Mononuclear cell (primary cell): Measurements from ENCODE around the gene PKN3. TPM values are rescaled to one million over a fixed set of nuclear protein-coding genes. Genes with fewer than 3 reads are reported as not detected.

ENCODE experiments used
- H3K27me3 ChIP-seq: 2 replicates; pipeline ENCODE4 v1.6.0; 2011; ENCODE audit warnings: low read length, control low read depth; ENCODE audit not compliant: insufficient read depth
- H3K4me1 ChIP-seq: 2 replicates; pipeline ENCODE4 v1.5.1; 2011; ENCODE audit warnings: mild to moderate bottlenecking, low read length, control low read depth; ENCODE audit not compliant: insufficient read depth
- H3K4me3 ChIP-seq: 2 replicates; pipeline ENCODE4 v1.5.1; 2011; ENCODE audit warnings: mild to moderate bottlenecking, low read length, moderate library complexity
- H3K9me3 ChIP-seq: 2 replicates; pipeline ENCODE4 v1.5.1; 2011; ENCODE audit warnings: low read depth, mild to moderate bottlenecking, control low read depth, low read length
- total RNA-seq: library from RNA; depleted of rRNA; stranded (reverse); fragments of >200 nt; gene quantifications from one replicate; pipeline ENCODE4 v1.2.3, GENCODE V29; 2012

The PKN3 gene
- total RNA-seq, 1 donor = 0.73 TPM

DNA sequence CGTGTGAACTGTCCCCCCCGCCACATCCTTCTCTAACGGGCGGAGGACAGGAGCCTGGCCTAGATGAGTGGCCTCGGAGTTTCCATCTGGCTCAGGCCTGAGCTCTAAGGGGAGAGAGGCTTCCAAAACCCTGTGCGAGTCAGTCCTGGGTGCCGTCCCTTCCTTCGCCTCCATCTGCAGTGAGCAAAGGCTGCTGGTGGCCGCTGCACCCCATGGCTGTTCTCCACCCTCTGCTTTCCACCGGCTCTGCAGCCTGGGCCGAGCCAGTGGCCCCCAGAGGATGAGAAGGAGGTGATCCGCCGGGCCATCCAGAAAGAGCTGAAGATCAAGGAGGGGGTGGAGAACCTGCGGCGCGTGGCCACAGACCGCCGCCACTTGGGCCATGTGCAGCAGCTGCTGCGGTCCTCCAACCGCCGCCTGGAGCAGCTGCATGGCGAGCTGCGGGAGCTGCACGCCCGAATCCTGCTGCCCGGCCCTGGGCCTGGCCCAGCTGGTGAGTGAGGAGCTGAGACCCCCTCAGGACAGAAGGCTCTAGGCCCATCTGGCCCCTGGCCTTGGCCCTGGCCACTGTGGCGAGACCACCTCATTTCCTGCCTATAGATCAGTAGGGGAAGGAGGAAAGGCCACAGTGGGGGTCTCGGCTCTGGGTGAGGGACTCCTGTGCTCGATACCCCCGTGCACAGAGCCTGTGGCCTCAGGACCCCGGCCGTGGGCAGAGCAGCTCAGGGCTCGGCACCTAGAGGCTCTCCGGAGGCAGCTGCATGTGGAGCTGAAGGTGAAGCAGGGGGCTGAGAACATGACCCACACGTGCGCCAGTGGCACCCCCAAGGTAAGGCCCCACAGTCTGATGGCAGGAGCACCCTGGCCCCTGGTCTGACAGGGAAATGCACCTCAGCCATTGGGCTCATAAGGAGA is 3.0 kb downstream of the PKN3 start:
- Histone ChIP-seq H3K9me3 (no peaks in the 10 kb centered on the region), H3K27me3 (no peaks in the 10 kb centered on the region), H3K4me3 (no peak overlapping the region), H3K4me1 (peaks cover 15% of the 10 kb centered on the region)

DNA sequence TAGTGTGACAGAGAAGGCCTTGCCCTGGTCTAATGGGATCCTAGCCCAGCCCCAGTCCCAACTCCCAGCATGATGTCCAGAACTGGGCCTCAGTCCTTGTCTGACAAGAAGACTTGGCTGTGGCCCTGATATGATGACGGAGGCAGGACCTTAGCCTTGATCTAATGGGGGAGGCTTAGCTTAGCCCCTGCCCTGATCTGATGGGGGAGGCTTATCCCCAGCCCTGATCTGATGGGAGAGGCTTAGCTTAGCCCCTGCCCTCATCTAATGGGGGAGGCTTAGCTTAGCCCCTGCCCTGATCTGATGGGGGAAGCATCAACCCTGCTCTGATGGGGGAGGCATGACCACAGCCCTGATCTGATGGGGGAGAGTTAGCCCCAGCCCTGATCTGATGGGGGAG is 3.7 kb downstream of the PKN3 start:
- H3K9me3 ChIP-seq = no peaks in the 10 kb centered on the region
- H3K4me3 ChIP-seq = no peak overlapping the region
- peaks cover 15% of the 10 kb centered on the region for H3K4me1 ChIP-seq
- H3K27me3 ChIP-seq = no peaks in the 10 kb centered on the region

DNA sequence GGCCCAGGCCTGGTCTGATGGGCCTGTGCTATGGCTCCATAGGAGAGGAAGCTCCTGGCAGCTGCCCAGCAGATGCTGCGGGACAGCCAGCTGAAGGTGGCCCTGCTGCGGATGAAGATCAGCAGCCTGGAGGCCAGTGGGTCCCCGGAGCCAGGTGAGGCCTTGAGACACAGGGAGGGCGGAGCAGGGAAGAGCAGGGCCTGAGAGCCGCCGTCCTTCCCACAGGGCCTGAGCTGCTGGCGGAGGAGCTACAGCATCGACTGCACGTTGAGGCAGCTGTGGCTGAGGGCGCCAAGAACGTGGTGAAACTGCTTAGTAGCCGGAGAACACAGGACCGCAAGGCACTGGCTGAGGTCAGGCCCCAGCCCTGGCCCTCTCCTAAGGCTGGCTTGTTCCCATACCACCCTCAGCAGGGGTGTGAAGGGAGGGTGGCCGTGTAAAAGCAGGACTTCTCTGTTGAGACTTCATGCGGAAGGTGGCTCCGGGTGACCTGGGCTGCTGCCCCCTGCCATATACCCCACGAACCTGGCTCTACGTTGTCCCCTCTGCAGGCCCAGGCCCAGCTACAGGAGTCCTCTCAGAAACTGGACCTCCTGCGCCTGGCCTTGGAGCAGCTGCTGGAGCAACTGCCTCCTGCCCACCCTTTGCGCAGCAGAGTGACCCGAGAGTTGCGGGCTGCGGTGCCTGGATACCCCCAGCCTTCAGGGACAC is 4.5 kb downstream of the PKN3 start:
- Histone ChIP-seq H3K4me1 (peaks cover 10% of the 10 kb centered on the region), H3K27me3 (no peaks in the 10 kb centered on the region), H3K9me3 (no peaks in the 10 kb centered on the region), H3K4me3 (no peak overlapping the region)

DNA sequence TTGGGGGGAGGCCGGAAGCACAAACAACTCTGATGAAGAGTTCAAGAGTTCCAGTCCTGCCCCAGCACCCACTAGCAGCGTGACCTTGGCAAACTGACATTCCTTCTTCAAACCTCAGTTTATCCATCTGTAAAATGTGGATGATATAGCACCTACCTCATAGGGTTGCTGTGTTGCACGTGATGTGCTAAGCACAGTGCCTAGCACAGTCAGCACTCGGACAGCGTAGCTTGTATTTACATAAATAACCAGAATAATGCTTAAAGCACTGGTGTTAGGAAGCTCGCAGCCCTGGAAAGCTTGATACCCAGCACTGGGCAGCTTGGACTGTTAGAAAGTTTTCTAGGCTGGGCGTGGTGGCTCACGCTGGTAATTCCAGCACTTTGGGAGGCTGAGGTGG is 5.1 kb downstream of the PKN3 start:
- H3K27me3 ChIP-seq = no peaks in the 10 kb centered on the region
- H3K4me1 ChIP-seq = peaks cover 5% of the 10 kb centered on the region
- no peak overlapping the region for H3K4me3 ChIP-seq
- no peaks in the 10 kb centered on the region for H3K9me3 ChIP-seq

DNA sequence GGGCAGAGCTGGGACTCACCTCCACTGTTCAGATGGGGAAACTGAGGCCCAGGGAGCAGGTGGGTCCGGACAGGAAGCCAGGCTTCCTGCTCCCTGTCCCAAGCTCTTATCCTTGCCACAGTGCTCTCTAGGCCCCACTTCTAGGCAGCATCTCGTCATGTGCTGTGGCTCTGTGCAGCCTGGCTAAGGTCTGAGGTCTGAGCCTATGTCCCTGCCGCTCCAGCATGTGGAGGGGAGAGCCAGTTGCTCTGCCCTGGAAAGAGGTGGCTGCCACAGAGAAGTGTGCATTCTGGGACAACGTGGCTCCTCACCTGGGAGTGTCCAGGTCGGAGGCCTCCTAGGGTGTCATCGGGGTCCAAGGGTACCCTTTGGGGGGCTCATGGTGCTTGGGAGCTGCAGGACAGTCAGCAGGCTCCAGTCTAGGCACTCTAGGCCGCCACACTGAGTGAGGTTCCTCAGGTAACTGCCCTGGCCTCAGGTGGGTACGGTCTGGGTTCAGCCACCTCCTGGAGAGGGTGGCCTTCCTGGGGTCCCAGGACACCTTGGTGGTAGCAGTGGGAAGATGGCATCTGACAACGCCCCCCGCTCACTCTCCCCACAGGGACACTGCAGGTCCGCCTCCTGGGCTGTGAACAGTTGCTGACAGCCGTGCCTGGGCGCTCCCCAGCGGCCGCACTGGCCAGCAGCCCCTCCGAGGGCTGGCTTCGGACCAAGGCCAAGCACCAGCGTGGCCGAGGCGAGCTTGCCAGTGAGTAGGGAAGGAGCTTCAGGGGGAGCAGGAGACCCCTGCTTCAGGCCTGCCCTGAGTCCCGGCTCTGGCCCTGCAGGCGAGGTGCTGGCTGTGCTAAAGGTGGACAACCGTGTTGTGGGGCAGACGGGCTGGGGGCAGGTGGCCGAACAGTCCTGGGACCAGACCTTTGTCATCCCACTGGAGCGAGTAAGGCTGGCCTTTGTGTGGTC is 10.4 kb downstream of the PKN3 start:
- Histone ChIP-seq H3K27me3 (no peaks in the 10 kb centered on the region), H3K4me1 (no peaks in the 10 kb centered on the region), H3K9me3 (no peaks in the 10 kb centered on the region), H3K4me3 (no peak overlapping the region)

DNA sequence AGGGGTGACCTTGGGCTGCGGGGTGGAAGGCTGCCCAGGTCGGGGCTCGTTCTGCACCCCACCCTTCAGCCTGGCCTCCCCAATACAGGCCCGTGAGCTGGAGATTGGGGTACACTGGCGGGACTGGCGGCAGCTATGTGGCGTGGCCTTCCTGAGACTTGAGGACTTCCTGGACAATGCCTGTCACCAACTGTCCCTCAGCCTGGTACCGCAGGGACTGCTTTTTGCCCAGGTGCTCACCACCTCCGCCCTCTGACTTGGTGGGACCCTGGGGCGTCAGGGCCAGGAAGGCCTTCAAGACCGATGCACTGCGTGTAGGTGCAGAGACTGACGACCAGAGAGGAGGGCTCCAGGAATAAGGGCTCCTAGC is 11.1 kb downstream of the PKN3 start:
- Histone ChIP-seq H3K27me3 (no peaks in the 10 kb centered on the region), H3K4me1 (no peaks in the 10 kb centered on the region), H3K4me3 (no peak overlapping the region), H3K9me3 (no peaks in the 10 kb centered on the region)

DNA sequence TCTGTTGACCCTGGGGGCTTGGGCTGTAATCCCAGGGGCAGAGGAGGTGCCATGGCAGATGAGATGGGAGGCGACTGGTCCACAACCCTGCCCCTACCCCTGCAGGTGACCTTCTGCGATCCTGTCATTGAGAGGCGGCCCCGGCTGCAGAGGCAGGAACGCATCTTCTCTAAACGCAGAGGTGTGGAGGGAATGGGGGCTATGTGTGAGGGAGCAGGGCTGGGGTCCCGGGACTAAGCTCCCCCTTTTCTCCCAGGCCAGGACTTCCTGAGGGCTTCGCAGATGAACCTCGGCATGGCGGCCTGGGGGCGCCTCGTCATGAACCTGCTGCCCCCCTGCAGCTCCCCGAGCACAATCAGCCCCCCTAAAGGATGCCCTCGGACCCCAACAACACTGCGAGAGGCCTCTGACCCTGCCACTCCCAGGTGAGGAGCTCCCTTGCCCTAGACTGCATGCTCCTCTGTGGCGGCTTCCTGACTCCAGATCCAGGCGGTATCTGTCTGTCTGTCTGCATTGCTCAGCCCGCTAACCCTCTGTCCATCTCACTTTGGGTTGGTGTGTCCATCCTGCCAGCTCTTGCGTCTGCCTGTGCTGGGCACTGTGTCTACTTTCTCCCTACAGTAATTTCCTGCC is 11.8 kb downstream of the PKN3 start:
- H3K4me1 ChIP-seq = no peaks in the 10 kb centered on the region
- H3K9me3 ChIP-seq = no peaks in the 10 kb centered on the region
- no peak overlapping the region for H3K4me3 ChIP-seq
- no peaks in the 10 kb centered on the region for H3K27me3 ChIP-seq

DNA sequence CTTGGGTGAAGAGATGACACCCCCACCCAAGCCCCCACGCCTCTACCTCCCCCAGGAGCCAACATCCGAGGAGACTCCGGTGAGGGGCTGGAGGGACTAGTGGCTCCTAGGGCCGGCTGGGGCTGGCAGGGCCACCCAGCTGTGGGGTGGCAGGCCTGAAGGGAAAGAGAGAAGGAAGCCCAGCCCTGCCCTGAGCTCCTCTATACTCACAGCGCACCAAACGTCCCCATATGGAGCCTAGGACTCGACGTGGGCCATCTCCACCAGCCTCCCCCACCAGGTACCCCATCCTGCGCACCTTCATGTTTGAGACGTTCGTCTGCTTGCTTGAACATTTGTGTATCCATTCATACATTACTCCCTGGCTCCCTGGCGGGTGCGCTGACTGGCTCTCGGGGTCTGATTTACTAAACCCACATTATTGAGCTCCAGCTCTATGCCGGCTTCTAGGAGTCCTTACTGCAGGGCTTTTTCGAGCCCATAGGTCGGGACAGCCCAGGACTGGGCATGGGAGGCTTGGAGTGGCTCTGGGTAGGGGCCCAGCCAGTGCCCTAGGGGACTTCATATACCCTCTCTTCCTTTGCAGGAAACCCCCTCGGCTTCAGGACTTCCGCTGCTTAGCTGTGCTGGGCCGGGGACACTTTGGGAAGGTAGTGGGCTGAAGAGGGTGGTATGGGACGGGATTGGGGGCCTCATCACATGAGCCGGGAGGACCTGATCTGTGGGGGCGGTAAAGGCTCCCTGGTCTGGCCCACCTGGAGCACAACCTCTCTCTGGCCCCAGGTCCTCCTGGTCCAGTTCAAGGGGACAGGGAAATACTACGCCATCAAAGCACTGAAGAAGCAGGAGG is 12.5 kb downstream of the PKN3 start:
- H3K27me3 ChIP-seq = no peaks in the 10 kb centered on the region
- H3K4me3 ChIP-seq = no peak overlapping the region
- no peaks in the 10 kb centered on the region for H3K9me3 ChIP-seq
- no peaks in the 10 kb centered on the region for H3K4me1 ChIP-seq

DNA sequence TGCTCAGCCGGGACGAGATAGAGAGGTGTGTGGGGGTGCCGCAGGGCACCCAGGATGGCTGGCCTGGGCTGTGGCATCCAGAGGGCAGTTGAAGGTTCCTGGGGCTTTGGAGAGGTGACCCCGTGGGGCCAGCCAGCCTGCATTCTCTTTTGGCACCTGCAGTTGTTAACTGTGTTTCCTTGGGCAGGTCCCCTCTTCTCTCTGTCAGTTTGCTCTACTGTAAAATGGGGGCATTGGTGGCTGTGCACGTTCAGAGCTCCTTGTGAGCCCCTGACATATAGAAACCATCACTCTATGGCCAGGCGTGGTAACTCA is 13.1 kb downstream of the PKN3 start:
- H3K4me1 ChIP-seq = no peaks in the 10 kb centered on the region
- no peak overlapping the region for H3K4me3 ChIP-seq
- H3K27me3 ChIP-seq = no peaks in the 10 kb centered on the region
- H3K9me3 ChIP-seq = no peaks in the 10 kb centered on the region

DNA sequence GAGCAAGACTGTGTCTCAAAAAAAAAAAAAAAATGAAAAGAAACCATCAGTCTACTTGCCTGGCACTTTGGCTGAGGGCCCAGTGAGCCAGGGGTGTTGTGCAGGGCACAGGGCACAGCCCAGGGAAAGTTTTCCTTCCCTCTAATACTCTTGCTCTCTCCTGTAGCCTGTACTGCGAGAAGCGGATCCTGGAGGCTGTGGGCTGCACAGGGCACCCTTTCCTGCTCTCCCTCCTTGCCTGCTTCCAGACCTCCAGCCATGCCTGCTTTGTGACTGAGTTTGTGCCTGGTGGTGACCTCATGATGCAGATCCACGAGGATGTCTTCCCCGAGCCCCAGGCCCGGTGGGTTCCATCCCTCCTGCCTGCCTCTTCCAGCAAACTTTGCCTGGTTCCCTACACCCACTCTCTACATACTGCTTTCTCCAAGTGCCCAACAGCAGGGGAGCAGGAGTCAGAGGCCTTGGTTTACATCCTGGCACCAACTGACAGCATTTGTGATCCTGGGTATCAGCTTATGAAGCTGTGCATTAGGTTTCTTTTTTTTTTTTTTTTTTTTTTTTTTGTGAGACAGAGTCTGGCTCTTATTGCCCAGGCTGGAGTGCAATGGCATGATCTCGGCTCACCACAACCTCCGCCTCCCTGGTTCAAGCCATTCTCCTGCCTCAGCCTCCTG is 14.4 kb downstream of the PKN3 start:
- no peak overlapping the region for H3K4me3 ChIP-seq
- no peaks in the 10 kb centered on the region for H3K9me3 ChIP-seq
- no peaks in the 10 kb centered on the region for H3K27me3 ChIP-seq
- H3K4me1 ChIP-seq = no peaks in the 10 kb centered on the region

DNA sequence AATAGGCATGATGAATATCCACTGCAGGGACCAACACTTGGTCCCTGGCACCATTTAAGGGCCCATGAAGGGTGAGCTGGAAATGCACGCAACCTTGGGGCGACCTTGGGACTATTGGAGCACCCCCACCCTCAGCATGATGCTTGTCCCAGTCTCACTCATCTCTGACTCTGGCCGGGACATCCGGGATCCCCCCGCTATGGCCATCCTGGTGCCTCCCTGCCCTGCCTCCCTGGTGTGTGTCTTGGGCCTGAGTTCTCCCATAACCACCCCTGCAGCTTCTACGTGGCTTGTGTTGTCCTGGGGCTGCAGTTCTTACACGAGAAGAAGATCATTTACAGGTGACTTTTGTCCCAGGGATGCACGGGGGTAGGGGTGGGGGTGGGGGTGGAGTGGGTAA is 15.7 kb downstream of the PKN3 start:
- Histone ChIP-seq H3K9me3 (no peaks in the 10 kb centered on the region), H3K27me3 (no peaks in the 10 kb centered on the region), H3K4me3 (no peak overlapping the region), H3K4me1 (peaks cover 5% of the 10 kb centered on the region)

DNA sequence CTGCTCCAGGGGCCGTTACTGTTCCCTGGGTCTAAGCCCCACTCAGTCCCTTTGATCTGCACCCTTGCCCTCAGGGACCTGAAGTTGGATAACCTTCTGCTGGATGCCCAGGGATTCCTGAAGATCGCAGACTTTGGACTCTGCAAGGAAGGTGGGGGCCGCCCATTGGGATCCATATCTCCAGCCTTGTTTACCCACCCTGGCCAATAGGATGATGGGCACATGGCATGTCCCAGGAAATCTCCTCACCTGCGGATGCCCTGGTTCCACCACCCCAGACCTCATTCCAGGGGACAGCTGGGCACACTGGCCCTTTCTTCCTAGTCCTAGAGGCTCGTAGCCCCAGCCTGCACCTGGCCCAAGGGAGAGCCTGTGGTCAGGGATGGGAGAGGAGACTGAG is 16.2 kb downstream of the PKN3 start:
- Histone ChIP-seq H3K27me3 (no peaks in the 10 kb centered on the region), H3K4me3 (no peak overlapping the region), H3K9me3 (no peaks in the 10 kb centered on the region), H3K4me1 (peaks cover 9% of the 10 kb centered on the region)

DNA sequence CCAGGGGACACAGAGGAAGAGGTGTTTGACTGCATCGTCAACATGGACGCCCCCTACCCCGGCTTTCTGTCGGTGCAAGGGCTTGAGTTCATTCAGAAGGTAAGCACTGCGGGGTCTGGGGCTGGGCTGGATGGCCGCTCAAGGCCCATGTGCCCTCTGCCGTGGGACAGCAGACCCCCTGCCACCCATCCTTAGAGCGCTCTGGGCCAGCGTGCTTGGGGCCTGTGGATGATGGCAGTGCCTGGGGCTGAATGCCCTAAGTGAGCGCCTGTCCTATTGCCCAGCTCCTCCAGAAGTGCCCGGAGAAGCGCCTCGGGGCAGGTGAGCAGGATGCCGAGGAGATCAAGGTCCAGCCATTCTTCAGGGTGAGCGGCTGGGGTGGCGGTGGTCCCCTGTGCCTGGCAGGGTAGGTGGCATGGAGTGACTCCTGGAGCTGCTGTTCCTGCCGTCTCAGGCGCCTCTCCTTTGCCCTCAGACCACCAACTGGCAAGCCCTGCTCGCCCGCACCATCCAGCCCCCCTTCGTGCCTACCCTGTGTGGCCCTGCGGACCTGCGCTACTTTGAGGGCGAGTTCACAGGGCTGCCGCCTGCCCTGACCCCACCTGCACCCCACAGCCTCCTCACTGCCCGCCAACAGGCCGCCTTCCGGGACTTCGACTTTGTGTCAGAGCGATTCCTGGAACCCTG is 17.8 kb downstream of the PKN3 start:
- Histone ChIP-seq H3K9me3 (no peaks in the 10 kb centered on the region), H3K4me1 (peaks cover 20% of the 10 kb centered on the region), H3K27me3 (no peaks in the 10 kb centered on the region), H3K4me3 (no peak overlapping the region)
